Thoracic aorta (tissue), 2 donors: ENCODE results near the gene CHST15. TPM values are rescaled to one million over a fixed set of nuclear protein-coding genes. Genes with fewer than 3 reads are reported as not detected.
"Not testable (repeated sequence)": the region's sequence is repeated elsewhere in the genome, so short reads cannot be mapped to it uniquely, and the experiment has no call there.

Experiments used
- ATAC-seq: fragments of 150-250 bp; one replicate; pipeline ENCODE4 v1.8.0; 2017; ENCODE audit warnings: low read depth; ENCODE audit not compliant: insufficient number of reproducible peaks, low FRiP score
- DNase-seq: peaks from one replicate; pipeline ENCODE4 v3.0.0-alpha.2; 2020; ENCODE audit warnings: low spot score
- H3K27ac ChIP-seq, 2 donors: fragments of 200-600 bp; sonication (generic); 1 replicate in 1 of 2; 2 replicates in 1 of 2; pipeline ENCODE4 v1.5.1; 2016; ENCODE audit warnings: mild to moderate bottlenecking in 2 of 2, moderate library complexity in 2 of 2
- H3K27me3 ChIP-seq: fragments of 200-600 bp; sonication (generic); replicated peaks from 2 replicates; pipeline ENCODE4 v1.6.0; 2016; ENCODE audit warnings: mild to moderate bottlenecking; ENCODE audit not compliant: insufficient read depth
- H3K36me3 ChIP-seq: fragments of 200-600 bp; sonication (generic); one replicate; pipeline ENCODE4 v1.5.1; 2016
- H3K4me1 ChIP-seq, 2 donors: fragments of 200-600 bp; sonication (generic); 1 replicate in 1 of 2; 2 replicates in 1 of 2; pipeline versions ENCODE4 v1.5.1 to v1.6.0; 2016; ENCODE audit warnings: low read depth in 2 of 2, mild to moderate bottlenecking in 1 of 2; ENCODE audit not compliant: control insufficient read depth in 1 of 2
- H3K4me3 ChIP-seq: fragments of 200-600 bp; sonication (generic); 2 replicates; pipeline ENCODE4 v1.5.1; 2016; ENCODE audit warnings: mild to moderate bottlenecking
- H3K9me3 ChIP-seq: fragments of 200-600 bp; sonication (generic); 2 replicates; pipeline ENCODE4 v1.5.1; 2016
- total RNA-seq, 2 donors: library from RNA; depleted of rRNA; stranded (reverse); fragments of >200 nt; gene quantifications; one replicate each; pipeline versions ENCODE4 v1.1.0 to v1.2.3, GENCODE V29; 2016
- TF ChIP-seq, protein P1 (sequence below): fragments of 200-600 bp; sonication (generic); IDR thresholded peaks from one replicate; pipeline ENCODE4 v1.5.1; 2019; ENCODE audit warnings: antibody characterized with exemption

Gene CHST15
- total RNA-seq, 2 donors from 2014 or later: 31.9 to 34.0 TPM

- Histone ChIP-seq H3K4me1 (peaks cover 4 to 24% of the 10 kb centered on the region in 2 donors), H3K4me3 (peak overlapping the region; percentile 82), H3K27ac (peak overlapping the region; percentile 69 to 75)
- TF ChIP-seq, protein P1, sequence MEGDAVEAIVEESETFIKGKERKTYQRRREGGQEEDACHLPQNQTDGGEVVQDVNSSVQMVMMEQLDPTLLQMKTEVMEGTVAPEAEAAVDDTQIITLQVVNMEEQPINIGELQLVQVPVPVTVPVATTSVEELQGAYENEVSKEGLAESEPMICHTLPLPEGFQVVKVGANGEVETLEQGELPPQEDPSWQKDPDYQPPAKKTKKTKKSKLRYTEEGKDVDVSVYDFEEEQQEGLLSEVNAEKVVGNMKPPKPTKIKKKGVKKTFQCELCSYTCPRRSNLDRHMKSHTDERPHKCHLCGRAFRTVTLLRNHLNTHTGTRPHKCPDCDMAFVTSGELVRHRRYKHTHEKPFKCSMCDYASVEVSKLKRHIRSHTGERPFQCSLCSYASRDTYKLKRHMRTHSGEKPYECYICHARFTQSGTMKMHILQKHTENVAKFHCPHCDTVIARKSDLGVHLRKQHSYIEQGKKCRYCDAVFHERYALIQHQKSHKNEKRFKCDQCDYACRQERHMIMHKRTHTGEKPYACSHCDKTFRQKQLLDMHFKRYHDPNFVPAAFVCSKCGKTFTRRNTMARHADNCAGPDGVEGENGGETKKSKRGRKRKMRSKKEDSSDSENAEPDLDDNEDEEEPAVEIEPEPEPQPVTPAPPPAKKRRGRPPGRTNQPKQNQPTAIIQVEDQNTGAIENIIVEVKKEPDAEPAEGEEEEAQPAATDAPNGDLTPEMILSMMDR: peak; percentile 11
- ATAC-seq, H3K9me3 ChIP-seq, DNase-seq, H3K36me3 ChIP-seq, H3K27me3 ChIP-seq: not testable (repeated sequence)
Observed at GRCh38 chr10:124093774-124094418, 498 bp upstream of the CHST15 start.

DNA sequence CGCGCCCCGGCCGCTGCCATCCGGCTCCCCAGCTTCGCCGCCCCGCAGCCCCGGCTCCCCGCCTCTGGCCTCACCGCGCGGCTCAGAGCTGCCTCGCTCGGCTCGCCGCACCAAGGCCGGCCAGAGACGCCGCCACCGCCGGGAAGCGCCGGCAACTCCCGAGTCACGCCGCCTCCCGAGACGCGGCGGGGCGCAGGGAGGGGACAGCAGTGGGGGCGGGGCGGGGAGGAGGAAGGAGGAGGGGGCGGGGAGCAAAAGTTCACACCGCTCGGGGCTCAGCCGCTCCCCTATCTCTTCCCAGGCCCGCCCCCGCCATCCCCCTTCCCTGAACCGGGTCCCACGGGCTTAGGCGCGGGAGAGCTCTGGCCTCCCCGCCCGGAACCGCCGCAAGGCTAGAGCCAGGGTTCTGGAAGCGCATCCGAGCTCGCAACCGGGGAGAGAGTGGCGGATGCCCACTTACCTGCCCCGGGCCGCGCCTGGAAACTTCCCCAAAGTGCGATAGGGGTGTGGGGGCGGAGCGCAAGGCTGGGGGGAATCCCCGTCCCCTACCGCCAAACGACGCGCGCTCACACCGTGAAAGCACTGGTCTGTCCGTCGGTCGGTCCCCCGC, 1.0 kb downstream of the CHST15 start:
- H3K27ac ChIP-seq: peak overlapping the region; percentile 69 to 75
- ATAC-seq (no peak), DNase-seq (no peak)
- H3K4me1 ChIP-seq: peaks cover 4 to 24% of the 10 kb centered on the region in 2 donors
- TF ChIP-seq, protein P1: no peak
- H3K9me3 ChIP-seq: no peaks in the 10 kb centered on the region
- H3K27me3 ChIP-seq: no peaks in the 10 kb centered on the region
- H3K36me3 ChIP-seq: no peaks in the 10 kb centered on the region
- H3K4me3 ChIP-seq: peak overlapping the region; percentile 82

DNA sequence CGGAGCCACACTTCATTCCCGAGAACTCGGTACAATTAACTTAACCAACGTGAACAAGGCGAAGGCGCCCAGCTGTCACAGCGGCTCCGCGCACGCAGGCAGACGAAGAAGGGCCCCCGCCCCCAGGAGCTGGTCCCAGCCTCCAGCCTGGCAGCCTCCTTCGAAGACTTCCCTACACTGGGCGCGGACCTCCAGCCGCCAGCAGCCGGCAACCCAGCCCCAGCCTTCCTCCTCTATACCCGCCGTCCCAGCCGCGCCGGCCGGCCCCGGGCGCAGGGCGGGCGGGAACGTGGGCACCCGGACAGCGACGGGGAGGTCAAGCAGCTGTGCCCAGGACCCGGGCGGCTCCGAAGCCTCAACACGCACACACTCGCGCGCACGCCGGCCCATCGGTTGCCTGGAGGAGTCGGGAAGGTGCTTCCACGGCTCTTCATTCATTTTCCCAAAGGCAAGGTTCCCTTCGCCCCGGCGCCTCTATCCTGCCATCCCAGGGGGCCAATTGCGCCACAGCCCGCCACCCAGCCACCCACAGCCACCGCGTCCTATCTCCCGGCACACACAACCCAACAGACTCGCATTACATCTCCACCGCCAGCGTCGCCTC, 1.6 kb downstream of the CHST15 start:
- Histone ChIP-seq H3K9me3 (no peaks in the 10 kb centered on the region), H3K36me3 (no peaks in the 10 kb centered on the region), H3K4me3 (peak overlapping the region; percentile 82), H3K27ac (peak overlapping the region; percentile 26 to 69), H3K27me3 (no peaks in the 10 kb centered on the region), H3K4me1 (peaks cover 4 to 24% of the 10 kb centered on the region in 2 donors)
- DNase-seq: no peak
- TF ChIP-seq, protein P1: no peak
- ATAC-seq: no peak

DNA sequence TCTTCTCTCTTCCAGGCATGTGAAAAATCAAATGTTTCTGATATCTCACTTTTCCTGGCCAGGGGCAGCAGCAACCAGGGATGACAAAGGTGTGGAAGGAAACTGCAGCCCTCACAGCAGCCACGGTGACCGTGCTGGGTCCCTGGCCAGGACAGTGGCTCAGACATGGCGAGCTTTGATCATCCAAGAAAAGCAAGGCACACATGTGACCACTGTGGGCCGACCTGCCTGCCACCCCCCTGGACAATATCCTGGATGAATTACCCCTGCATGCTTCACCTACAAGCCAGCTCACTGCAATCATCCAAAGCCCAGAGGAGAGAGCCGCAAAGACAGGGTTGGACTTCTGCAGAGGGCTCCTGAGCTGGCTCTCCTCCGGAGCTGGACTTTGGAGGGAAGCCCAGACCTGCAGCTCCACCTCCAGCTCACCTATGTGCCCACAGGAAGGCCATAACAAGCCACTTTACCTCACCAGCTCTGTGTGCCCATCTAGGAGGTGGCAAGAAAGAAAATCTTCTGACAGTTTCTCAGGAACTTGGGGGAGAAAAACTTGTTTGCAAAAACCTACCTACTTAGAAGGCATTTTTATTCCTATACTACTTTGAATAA, 2.7 kb downstream of the CHST15 start:
- H3K4me3 ChIP-seq: peak overlapping the region; percentile 82
- ATAC-seq: no peak
- TF ChIP-seq, protein P1: no peak
- H3K36me3 ChIP-seq: no peaks in the 10 kb centered on the region
- H3K4me1 ChIP-seq: peaks cover 4 to 24% of the 10 kb centered on the region in 2 donors
- no peaks in the 10 kb centered on the region for H3K27me3 ChIP-seq
- H3K9me3 ChIP-seq: no peaks in the 10 kb centered on the region
- no peak for DNase-seq
- H3K27ac ChIP-seq: no peak overlapping the region

GRCh38 chr10:124089859-124090258, 3.5 kb downstream of the CHST15 start:
- H3K36me3 ChIP-seq: no peaks in the 10 kb centered on the region
- DNase-seq: no peak
- TF ChIP-seq, protein P1: no peak
- no peak overlapping the region for H3K27ac ChIP-seq
- no peak overlapping the region for H3K4me3 ChIP-seq
- H3K9me3 ChIP-seq: no peaks in the 10 kb centered on the region
- no peak for ATAC-seq
- H3K4me1 ChIP-seq: peaks cover 3 to 24% of the 10 kb centered on the region in 2 donors
- no peaks in the 10 kb centered on the region for H3K27me3 ChIP-seq
